NCI-H1105 (cell line): Measurements from ENCODE around the gene SYNC.
"Not testable (repeated sequence)": the region's sequence is repeated elsewhere in the genome, so short reads cannot be mapped to it uniquely, and the experiment has no call there.

ENCODE experiments used
- DNase-seq: peaks from one replicate; lab custom pipeline; 2025; lab: John Stamatoyannopoulos, UW

The SYNC gene

DNA sequence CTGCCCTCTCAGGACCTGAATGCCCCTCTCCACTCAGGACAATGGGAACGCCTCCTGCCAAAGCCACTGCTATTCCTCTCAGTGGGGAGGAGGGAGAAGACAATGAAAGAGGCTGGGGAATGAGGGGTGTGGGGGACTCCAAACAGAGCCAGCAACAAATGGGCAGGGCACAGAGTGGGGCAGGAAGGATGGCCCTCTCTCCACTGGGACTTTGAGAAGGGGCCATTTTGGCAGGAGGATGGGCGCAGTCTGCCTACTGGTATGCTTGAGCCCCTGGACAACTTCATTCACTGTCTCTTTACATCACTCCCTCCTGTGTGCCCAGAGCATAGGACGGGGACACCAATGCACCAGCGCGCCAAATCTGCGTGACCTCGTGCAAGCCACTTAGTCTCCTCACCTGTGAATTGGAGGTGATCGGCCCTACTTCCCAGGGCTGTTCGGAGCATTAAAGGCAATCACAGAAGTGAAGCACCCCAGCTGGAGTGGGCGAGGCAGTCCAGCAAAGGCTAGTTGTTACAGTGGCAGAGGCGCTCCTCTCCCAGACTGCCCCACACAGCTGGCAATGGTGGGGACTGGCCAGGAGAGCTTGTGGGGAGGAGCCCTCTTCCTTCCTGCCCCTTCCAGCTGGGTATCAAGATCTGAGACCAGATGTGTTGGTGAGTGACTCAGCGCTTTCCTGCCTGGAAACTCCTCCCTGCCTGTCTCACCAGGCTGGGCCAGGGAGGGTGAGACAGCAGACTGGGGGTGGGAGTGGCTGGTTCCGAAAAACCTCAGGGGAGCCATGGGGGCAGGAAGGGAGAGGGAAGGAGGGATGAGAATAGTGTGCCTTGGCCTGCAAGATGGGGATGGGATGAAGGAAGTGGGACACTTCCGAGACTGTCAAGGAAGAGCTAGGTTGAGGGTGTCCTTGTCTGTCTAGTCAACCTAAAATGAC is 22.4 kb upstream of the SYNC start:
- no peak for DNase-seq

DNA sequence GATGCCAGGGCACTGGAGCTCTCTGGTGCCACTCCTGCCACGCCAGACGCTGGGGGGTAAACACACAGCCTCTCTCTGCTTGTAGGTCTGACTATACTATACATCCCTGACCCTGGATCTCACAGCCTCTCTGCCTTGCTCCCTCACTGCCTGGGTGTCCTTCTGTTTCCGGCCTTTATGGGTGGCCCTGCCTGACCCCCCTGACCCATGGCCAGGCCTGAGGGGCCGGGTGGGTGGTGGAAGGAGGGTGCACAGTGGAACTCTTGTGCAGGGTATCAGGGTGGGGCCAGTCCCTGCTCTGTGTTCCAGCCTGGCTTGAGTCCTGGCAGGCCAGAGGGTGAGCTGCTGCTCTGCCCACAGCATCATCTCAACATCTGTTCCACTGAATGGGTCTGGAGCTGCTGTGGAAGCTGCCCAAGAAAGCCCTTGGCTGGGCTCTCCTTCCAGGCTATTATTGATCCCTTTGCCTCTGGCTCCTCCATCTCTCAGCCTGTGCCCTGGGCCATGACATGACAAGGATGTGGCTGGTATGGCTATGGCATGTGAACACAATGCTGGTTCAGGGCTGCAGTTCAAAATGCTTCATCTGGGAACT is 17.2 kb upstream of the SYNC start:
- DNase-seq: no peak

GRCh38 chr1:32718527-32718926 is 16.0 kb upstream of the SYNC start:
- no peak for DNase-seq

GRCh38 chr1:32718036-32718435 is 15.5 kb upstream of the SYNC start:
- DNase-seq: no peak

- DNase-seq: no peak
These were observed 14.9 kb upstream of the SYNC start for GRCh38 chr1:32717503-32717902.

DNA sequence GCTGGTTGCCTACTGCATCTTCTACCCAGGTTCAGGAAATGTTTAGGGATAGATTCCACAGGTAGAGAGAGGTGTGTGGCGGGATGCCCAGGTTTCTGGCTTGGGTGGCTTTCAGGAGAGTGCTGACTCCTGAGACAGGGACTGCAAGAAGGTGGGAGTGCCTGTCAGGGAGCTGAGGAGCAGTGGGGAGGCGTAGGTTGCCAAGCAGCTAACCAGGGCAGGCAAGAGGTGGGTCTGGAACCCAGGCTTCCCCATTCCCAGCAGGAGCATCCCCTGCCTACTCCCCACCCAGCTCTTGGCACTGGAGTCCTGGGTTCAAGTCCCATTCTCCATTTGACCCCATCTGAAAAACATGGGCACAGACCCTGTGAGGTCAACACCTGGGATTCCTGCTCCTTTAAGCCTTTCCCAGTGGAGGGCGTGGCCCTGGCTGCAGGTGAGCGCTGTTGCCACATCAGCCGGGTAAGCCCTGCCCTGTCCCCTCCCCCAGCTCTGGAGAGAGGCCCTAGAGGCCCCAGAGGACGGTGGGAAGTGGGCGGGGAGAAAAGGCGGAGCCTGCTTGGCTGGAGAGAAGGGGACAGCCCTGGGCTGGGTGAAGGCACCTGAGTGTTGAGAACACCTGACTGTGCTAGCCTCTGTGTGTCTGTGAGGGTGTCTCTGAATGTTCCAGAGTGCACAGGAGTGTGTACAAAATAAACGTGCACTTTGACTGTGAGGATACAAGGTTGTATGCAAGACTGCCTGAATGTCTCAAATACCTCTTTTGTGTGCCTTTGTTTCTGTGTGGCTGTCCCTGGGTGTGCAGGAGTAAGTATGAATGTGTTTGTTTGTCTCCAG is 14.0 kb upstream of the SYNC start:
- peak; percentile 94 for DNase-seq

- no peak for DNase-seq
These were observed 13.3 kb upstream of the SYNC start for GRCh38 chr1:32715901-32716311.

DNA sequence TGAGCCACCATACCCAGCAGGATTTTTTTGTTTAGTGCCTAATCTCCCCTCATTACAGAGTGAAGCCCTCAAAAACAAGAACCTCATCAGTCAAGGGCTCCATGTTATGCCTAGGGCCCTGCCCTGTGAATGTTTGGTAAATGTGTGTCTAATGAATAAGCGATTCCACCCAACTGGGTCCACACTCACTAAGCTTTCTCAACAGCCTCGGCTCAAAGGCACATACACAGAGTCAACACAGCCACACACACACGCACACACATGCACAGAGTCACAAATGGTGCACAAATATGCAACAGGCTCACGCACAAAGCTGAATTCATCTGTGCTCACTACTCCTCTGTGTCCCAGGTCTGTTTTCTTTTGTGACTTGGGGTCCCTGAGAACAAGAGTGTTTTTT is 11.7 kb upstream of the SYNC start:
- DNase-seq: no peak

- DNase-seq: no peak
These were observed 10.5 kb upstream of the SYNC start for GRCh38 chr1:32713081-32713480.

DNA sequence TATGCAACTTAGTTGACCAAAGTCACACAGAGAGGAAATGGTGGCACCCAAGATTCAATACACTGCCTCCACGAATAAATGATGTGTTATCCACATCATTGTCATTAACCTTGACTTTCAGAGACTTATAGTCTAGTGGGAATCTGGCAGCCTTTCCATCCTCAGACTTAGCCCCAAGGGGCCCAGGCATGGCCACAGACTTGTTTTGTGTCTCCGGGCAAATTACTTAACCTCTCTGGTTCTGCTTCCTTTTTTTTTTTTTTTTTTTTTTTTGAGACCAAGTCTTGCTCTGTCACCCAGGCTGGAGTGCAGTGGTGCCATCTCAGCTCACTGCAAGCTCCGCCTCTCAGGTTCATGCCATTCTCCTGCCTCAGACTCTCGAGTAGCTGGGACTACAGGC is 8.7 kb upstream of the SYNC start:
- not testable (repeated sequence) for DNase-seq

- no peak for DNase-seq
These were observed 6.9 kb upstream of the SYNC start for GRCh38 chr1:32709476-32709875.

- DNase-seq: peak; percentile 32
These were observed 6.5 kb upstream of the SYNC start for GRCh38 chr1:32709075-32709474.

- no peak for DNase-seq
These were observed 3.9 kb upstream of the SYNC start for GRCh38 chr1:32706491-32706890.

- no peak for DNase-seq
These were observed 2.9 kb upstream of the SYNC start for GRCh38 chr1:32705516-32705915.

- no peak for DNase-seq
These were observed 1.1 kb upstream of the SYNC start for GRCh38 chr1:32703479-32704291.

GRCh38 chr1:32701951-32702598 is 495 bp downstream of the SYNC start:
- DNase-seq: peak; percentile 73

GRCh38 chr1:32701421-32701911 is 1.1 kb downstream of the SYNC start:
- DNase-seq: no peak

- DNase-seq: not testable (repeated sequence)
These were observed 5.6 kb downstream of the SYNC start for GRCh38 chr1:32696996-32697395.

GRCh38 chr1:32696041-32696440 is 6.5 kb downstream of the SYNC start:
- DNase-seq: no peak

GRCh38 chr1:32695098-32695904 is 7.3 kb downstream of the SYNC start:
- DNase-seq: no peak
